Lung microvascular endothelial cell (primary cell): ENCODE measurements around the gene FAM168B. TPM values are rescaled to one million over a fixed set of nuclear protein-coding genes. Genes with fewer than 3 reads are reported as not detected.
"Not testable (repeated sequence)": the region's sequence is repeated elsewhere in the genome, so short reads cannot be mapped to it uniquely, and the experiment has no call there.

Source experiments
- DNase-seq, 2 donors: peaks; one replicate each; pipeline versions ENCODE4 v3.0.0 to v3.0.0-alpha.2; 2010; ENCODE audit warnings: low read depth in 2 of 2
- total RNA-seq: library from RNA; depleted of rRNA; stranded (reverse); fragments of >200 nt; gene quantifications from 2 replicates; pipeline ENCODE4 v1.2.1, GENCODE V29; 2014

Gene FAM168B
- total RNA-seq, 1 donor from 2014 or later, result 81.2 TPM

GRCh38 chr2:131103165-131103564 lies 9.9 kb upstream of the FAM168B start:
- no peak for DNase-seq

GRCh38 chr2:131094463-131095281 lies 1.4 kb upstream of the FAM168B start:
- DNase-seq, result peak; percentile 29 to 62

GRCh38 chr2:131093696-131094462 lies 619 bp upstream of the FAM168B start:
- no peak for DNase-seq

GRCh38 chr2:131092458-131093005 lies 728 bp downstream of the FAM168B start:
- DNase-seq, result no peak

- DNase-seq, result peak in 1 of 2 donors; percentile 46
Measured at GRCh38 chr2:131085646-131086045, 7.6 kb downstream of the FAM168B start.

GRCh38 chr2:131081190-131081589 lies 12.1 kb downstream of the FAM168B start:
- DNase-seq, result no peak

GRCh38 chr2:131079931-131080330 lies 13.3 kb downstream of the FAM168B start:
- not testable (repeated sequence) for DNase-seq

GRCh38 chr2:131077966-131078365 lies 15.3 kb downstream of the FAM168B start:
- peak in 1 of 2 donors; percentile 61 for DNase-seq

GRCh38 chr2:131077182-131077846 lies 15.9 kb downstream of the FAM168B start:
- no peak for DNase-seq

GRCh38 chr2:131076707-131077106 lies 16.6 kb downstream of the FAM168B start:
- no peak for DNase-seq

- DNase-seq, result not testable (repeated sequence)
Measured at GRCh38 chr2:131075578-131075977, 17.7 kb downstream of the FAM168B start.

GRCh38 chr2:131068172-131068571 lies 25.1 kb downstream of the FAM168B start:
- DNase-seq, result not testable (repeated sequence)

GRCh38 chr2:131067465-131068125 lies 25.7 kb downstream of the FAM168B start:
- DNase-seq, result no peak

- DNase-seq, result no peak
Measured at GRCh38 chr2:131064589-131065512, 28.4 kb downstream of the FAM168B start.

GRCh38 chr2:131063501-131064283 lies 29.6 kb downstream of the FAM168B start:
- DNase-seq, result no peak

- DNase-seq, result no peak
Measured at GRCh38 chr2:131058920-131059319, 34.3 kb downstream of the FAM168B start.

GRCh38 chr2:131058214-131058843 lies 34.9 kb downstream of the FAM168B start:
- DNase-seq, result no peak

GRCh38 chr2:131056932-131057287 lies 36.4 kb downstream of the FAM168B start:
- DNase-seq, result no peak
